ENCODE results near the gene CORO1A.
A peak's percentile ranks its signal among the peaks of the same experiment; 100 is the strongest.
"Not testable (repeated sequence)": the region's sequence is repeated elsewhere in the genome, so short reads cannot be mapped to it uniquely, and the experiment has no call there.

Gene CORO1A

GRCh38 chr16:30206252-30206651 is 22.9 kb downstream of the CORO1A start:
- peak; percentile 64 to 69 for ATAC-seq

GRCh38 chr16:30207063-30207704 is 23.8 kb downstream of the CORO1A start:
- not testable (repeated sequence) for ATAC-seq

- ATAC-seq: not testable (repeated sequence)
These were observed 25.6 kb downstream of the CORO1A start for GRCh38 chr16:30209032-30209431.

DNA sequence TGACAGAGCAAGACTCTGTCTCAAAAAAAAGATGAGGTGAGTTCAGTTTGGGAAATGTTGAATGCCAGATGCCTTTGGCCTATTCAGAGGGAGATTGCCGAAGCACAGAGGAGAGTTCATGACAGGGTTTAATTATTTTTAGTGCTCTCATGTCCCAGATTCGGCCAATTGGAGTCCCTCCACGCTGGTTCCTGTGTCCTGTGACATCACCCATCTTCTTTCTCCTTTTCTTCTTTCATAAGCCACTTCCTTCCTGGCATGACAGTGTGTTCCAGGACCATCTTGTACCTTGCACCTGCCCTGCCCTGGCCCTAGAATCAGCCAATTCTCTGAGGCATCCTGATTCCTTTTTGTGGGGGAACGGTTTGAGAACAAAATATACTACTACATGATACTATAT is 28.0 kb downstream of the CORO1A start:
- peak; percentile 36 to 40 for ATAC-seq

- not testable (repeated sequence) for ATAC-seq
These were observed 33.7 kb downstream of the CORO1A start for GRCh38 chr16:30217082-30217481.

Data from activated CD4-positive, CD25-positive, alpha-beta regulatory T cell treated with anti-CD3 and anti-CD28 coated beads, Interleukin-2, amount 50 U/mL, for 24 hours (primary cell).